Glutamatergic neuron (in vitro differentiated cells): ENCODE measurements around the gene AGBL3. TPM values are rescaled to one million over a fixed set of nuclear protein-coding genes. Genes with fewer than 3 reads are reported as not detected.

Experiments used
- DNase-seq: peaks from one replicate; pipeline ENCODE4 v3.0.0; 2022
- H3K27ac Mint-ChIP-seq: one replicate; pipeline ENCODE4 v1.8.0; 2020; ENCODE audit warnings: mild to moderate bottlenecking, mixed read lengths, inconsistent platforms; ENCODE audit not compliant: unreplicated experiment
- H3K27me3 Mint-ChIP-seq: one replicate; pipeline ENCODE4 v1.8.0; 2020; ENCODE audit warnings: mild to moderate bottlenecking, moderate library complexity, mixed read lengths, inconsistent platforms; ENCODE audit not compliant: unreplicated experiment
- H3K36me3 Mint-ChIP-seq: one replicate; pipeline ENCODE4 v1.8.0; 2020; ENCODE audit warnings: mild to moderate bottlenecking, mixed read lengths, inconsistent platforms; ENCODE audit not compliant: unreplicated experiment
- H3K4me1 Mint-ChIP-seq: one replicate; pipeline ENCODE4 v1.8.0; 2020; ENCODE audit warnings: mild to moderate bottlenecking, low read depth, mixed read lengths, inconsistent platforms; ENCODE audit not compliant: unreplicated experiment
- H3K4me3 Mint-ChIP-seq: one replicate; pipeline ENCODE4 v1.8.0; 2020; ENCODE audit warnings: mild to moderate bottlenecking, mixed read lengths, inconsistent platforms; ENCODE audit not compliant: unreplicated experiment
- H3K9me3 Mint-ChIP-seq: one replicate; pipeline ENCODE4 v1.8.0; 2020; ENCODE audit warnings: mild to moderate bottlenecking, moderate library complexity, mixed read lengths, inconsistent platforms; ENCODE audit not compliant: unreplicated experiment
- total RNA-seq: library from RNA; stranded (reverse); fragmentation: NEBNext Ultra II Directional; extraction: Animal tissue kit (Norgen Biotek cat#: 25700); gene quantifications from one replicate; pipeline ENCODE4 v1.2.1, GENCODE V29; 2021; ENCODE audit not compliant: unreplicated experiment
- TF ChIP-seq, protein P1 (sequence below): fragments of 200-600 bp; sonication (generic); IDR thresholded peaks from one replicate; pipeline ENCODE4 v1.5.0; 2021; ENCODE audit not compliant: partially characterized antibody, unreplicated experiment

The AGBL3 gene
- total RNA-seq, 1 donor from 2014 or later: 2.3 TPM

GRCh38 chr7:135177028-135177696 lies 190.9 kb downstream of the AGBL3 start:
- TF ChIP-seq, protein P1, sequence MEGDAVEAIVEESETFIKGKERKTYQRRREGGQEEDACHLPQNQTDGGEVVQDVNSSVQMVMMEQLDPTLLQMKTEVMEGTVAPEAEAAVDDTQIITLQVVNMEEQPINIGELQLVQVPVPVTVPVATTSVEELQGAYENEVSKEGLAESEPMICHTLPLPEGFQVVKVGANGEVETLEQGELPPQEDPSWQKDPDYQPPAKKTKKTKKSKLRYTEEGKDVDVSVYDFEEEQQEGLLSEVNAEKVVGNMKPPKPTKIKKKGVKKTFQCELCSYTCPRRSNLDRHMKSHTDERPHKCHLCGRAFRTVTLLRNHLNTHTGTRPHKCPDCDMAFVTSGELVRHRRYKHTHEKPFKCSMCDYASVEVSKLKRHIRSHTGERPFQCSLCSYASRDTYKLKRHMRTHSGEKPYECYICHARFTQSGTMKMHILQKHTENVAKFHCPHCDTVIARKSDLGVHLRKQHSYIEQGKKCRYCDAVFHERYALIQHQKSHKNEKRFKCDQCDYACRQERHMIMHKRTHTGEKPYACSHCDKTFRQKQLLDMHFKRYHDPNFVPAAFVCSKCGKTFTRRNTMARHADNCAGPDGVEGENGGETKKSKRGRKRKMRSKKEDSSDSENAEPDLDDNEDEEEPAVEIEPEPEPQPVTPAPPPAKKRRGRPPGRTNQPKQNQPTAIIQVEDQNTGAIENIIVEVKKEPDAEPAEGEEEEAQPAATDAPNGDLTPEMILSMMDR: no peak
- Mint-ChIP-seq H3K9me3 (peaks cover 8% of the 10 kb centered on the region), H3K27me3 (no peaks in the 10 kb centered on the region), H3K4me1 (no peaks in the 10 kb centered on the region), H3K4me3 (no peak overlapping the region), H3K36me3 (peaks cover 16% of the 10 kb centered on the region), H3K27ac (no peak overlapping the region)
- DNase-seq: no peak

GRCh38 chr7:135178364-135178763 lies 192.1 kb downstream of the AGBL3 start:
- DNase-seq: no peak
- Mint-ChIP-seq H3K4me1 (no peaks in the 10 kb centered on the region), H3K9me3 (peaks cover 10% of the 10 kb centered on the region), H3K27me3 (no peaks in the 10 kb centered on the region), H3K4me3 (no peak overlapping the region), H3K27ac (no peak overlapping the region), H3K36me3 (peaks cover 25% of the 10 kb centered on the region)
- TF ChIP-seq, protein P1: no peak

- Mint-ChIP-seq H3K27me3 (no peaks in the 10 kb centered on the region), H3K27ac (no peak overlapping the region), H3K36me3 (peaks cover 34% of the 10 kb centered on the region), H3K4me3 (no peak overlapping the region), H3K9me3 (peaks cover 10% of the 10 kb centered on the region), H3K4me1 (no peaks in the 10 kb centered on the region)
- TF ChIP-seq, protein P1: no peak
- no peak for DNase-seq
Observed at GRCh38 chr7:135179321-135179925, 193.1 kb downstream of the AGBL3 start.

GRCh38 chr7:135180122-135180521 lies 193.8 kb downstream of the AGBL3 start:
- H3K27me3 Mint-ChIP-seq: no peaks in the 10 kb centered on the region
- H3K36me3 Mint-ChIP-seq: peaks cover 34% of the 10 kb centered on the region
- no peak for DNase-seq
- H3K9me3 Mint-ChIP-seq: peaks cover 10% of the 10 kb centered on the region
- H3K4me3 Mint-ChIP-seq: no peak overlapping the region
- H3K27ac Mint-ChIP-seq: no peak overlapping the region
- H3K4me1 Mint-ChIP-seq: no peaks in the 10 kb centered on the region
- TF ChIP-seq, protein P1: no peak

DNA sequence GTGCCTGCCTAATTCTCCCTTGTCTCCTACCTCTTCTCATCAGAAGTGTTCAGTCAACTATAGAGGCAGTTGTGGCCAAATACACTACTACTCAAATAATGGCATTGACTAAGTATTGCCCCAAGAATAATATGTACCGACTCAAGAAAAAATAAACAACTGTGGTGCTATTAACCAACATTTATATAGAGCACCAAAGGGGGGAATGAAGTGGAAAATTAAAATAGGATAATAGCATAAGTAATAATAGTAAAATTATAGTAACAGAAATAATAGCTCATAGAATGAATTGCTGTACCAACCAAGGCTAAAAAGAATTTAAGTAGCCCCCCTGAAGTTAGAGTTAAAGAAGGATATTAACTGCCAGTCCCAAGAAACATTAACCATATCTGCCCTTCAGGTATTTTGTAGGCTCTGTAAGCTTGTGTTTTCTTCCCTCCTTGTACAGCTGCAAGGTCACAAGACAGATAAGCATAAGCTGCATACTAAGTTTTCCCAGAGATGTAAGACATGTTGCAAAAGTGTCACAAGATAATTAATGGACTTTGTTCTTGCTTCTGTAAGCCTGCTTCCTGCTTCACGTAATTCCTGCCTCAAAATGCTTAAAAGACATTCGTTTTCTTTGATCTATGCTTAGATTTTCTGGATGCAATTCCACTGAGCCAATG lies 195.1 kb downstream of the AGBL3 start:
- no peaks in the 10 kb centered on the region for H3K4me1 Mint-ChIP-seq
- H3K4me3 Mint-ChIP-seq: no peak overlapping the region
- TF ChIP-seq, protein P1: no peak
- peaks cover 10% of the 10 kb centered on the region for H3K9me3 Mint-ChIP-seq
- H3K36me3 Mint-ChIP-seq: peaks cover 34% of the 10 kb centered on the region
- DNase-seq: no peak
- H3K27ac Mint-ChIP-seq: no peak overlapping the region
- no peaks in the 10 kb centered on the region for H3K27me3 Mint-ChIP-seq
